GM12878 (cell line): Measurements from ENCODE around the gene CIPC. TPM values are rescaled to one million over a fixed set of nuclear protein-coding genes. Genes with fewer than 3 reads are reported as not detected.

Experiments
- ATF3 ChIP-seq: IDR thresholded peaks from 2 replicates; pipeline ENCODE4 v1.6.1; 2011; ENCODE audit warnings: low read depth, mild to moderate bottlenecking, low read length, moderate library complexity, borderline replicate concordance; ENCODE audit errors: extremely low read depth
- BCL3 ChIP-seq: IDR thresholded peaks from 2 replicates; pipeline ENCODE4 v1.6.1; 2011; ENCODE audit warnings: borderline replicate concordance, low read depth, mild to moderate bottlenecking, moderate library complexity, low read length; ENCODE audit not compliant: insufficient read depth, poor library complexity, severe bottlenecking
- CHD2 ChIP-seq: IDR thresholded peaks from 2 replicates; pipeline ENCODE4 v1.6.1; 2011; ENCODE audit warnings: low read depth, low read length, improper control_type of control experiment, borderline replicate concordance
- CREM ChIP-seq: IDR thresholded peaks from 2 replicates; pipeline ENCODE4 v1.6.1; 2014; ENCODE audit warnings: antibody characterized with exemption, low read depth
- EED ChIP-seq: sonication (generic); IDR thresholded peaks from 2 replicates; pipeline ENCODE4 v1.6.1; 2016; ENCODE audit warnings: antibody characterized with exemption, low read depth
- EGR1 ChIP-seq, 2 experiments: IDR thresholded peaks; 1 replicate in 1 of 2; 2 replicates in 1 of 2; pipeline ENCODE4 v1.6.1; 2011 to 2012; ENCODE audit warnings: low read depth in 2 of 2, low read length in 2 of 2, borderline replicate concordance in 1 of 2, mild to moderate bottlenecking in 1 of 2, moderate library complexity in 1 of 2
- ESRRA ChIP-seq: IDR thresholded peaks from 2 replicates; pipeline ENCODE4 v1.6.1; 2012; ENCODE audit warnings: mild to moderate bottlenecking, low read length, improper control_type of control experiment
- JUNB ChIP-seq: IDR thresholded peaks from 2 replicates; pipeline ENCODE4 v1.6.1; 2016; ENCODE audit warnings: antibody characterized with exemption, mild to moderate bottlenecking
- MTA3 ChIP-seq: IDR thresholded peaks from 2 replicates; pipeline ENCODE4 v1.6.1; 2012; ENCODE audit warnings: low read length, inconsistent platforms, borderline replicate concordance
- PAX8 ChIP-seq: fragments of 450-650 bp; IDR thresholded peaks from 2 replicates; pipeline ENCODE4 v1.6.1; 2017; ENCODE audit warnings: mild to moderate bottlenecking, moderate library complexity
- PBX3 ChIP-seq: IDR thresholded peaks from 2 replicates; pipeline ENCODE4 v1.6.1; 2011; ENCODE audit warnings: mild to moderate bottlenecking, low read depth, low read length, moderate library complexity; ENCODE audit not compliant: insufficient replicate concordance
- POLR2AphosphoS2 ChIP-seq: IDR thresholded peaks from 2 replicates; pipeline ENCODE4 v1.6.1; 2011; ENCODE audit warnings: low read depth, mild to moderate bottlenecking, low read length, improper control_type of control experiment, moderate library complexity
- RB1 ChIP-seq: fragments of 450-650 bp; formaldehyde crosslinking; IDR thresholded peaks from 2 replicates; pipeline ENCODE4 v1.6.1; 2017; ENCODE audit warnings: mild to moderate bottlenecking, borderline replicate concordance
- RELA ChIP-seq: fragments of 450-650 bp; IDR thresholded peaks from 2 replicates; pipeline ENCODE4 v1.8.0; 2014; ENCODE audit warnings: borderline replicate concordance; ENCODE audit not compliant: partially characterized antibody
- RFX5 ChIP-seq: IDR thresholded peaks from 2 replicates; pipeline ENCODE4 v1.6.1; 2011; ENCODE audit warnings: low read depth, low read length, improper control_type of control experiment
- SMAD5 ChIP-seq: IDR thresholded peaks from 2 replicates; pipeline ENCODE4 v1.6.1; 2016; ENCODE audit warnings: antibody characterized with exemption, low read depth
- SMARCA5 ChIP-seq: fragments of 450-650 bp; IDR thresholded peaks from 2 replicates; pipeline ENCODE4 v1.6.1; 2017; ENCODE audit warnings: mild to moderate bottlenecking
- SP1 ChIP-seq: IDR thresholded peaks from one replicate; pipeline ENCODE4 v1.6.1; 2011; ENCODE audit warnings: low read depth, low read length
- SRF ChIP-seq, 2 experiments: IDR thresholded peaks; 2 replicates each; pipeline ENCODE4 v1.6.1; 2011; ENCODE audit warnings: low read depth in 2 of 2, low read length in 2 of 2, mild to moderate bottlenecking in 1 of 2, moderate library complexity in 1 of 2
- TBL1XR1 ChIP-seq: IDR thresholded peaks from 2 replicates; pipeline ENCODE4 v1.6.1; 2012; ENCODE audit warnings: low read depth, low read length, improper control_type of control experiment
- ZNF24 ChIP-seq: fragments of 450-650 bp; IDR thresholded peaks from 2 replicates; pipeline ENCODE4 v1.6.1; 2017; ENCODE audit warnings: antibody characterized with exemption, mild to moderate bottlenecking
- polyA plus RNA-seq, 11 experiments: library from polyadenylated mRNA; depleted of rRNA in 4 of 11; unstranded in 6 of 11; stranded (reverse) in 5 of 11; fragments of >200 nt; fragmentation: Nextera tagmentation in 4 of 11; fragmentation: Illumina TruSeq in 1 of 11; extraction: Ambion mirVana in 4 of 11; extraction: Trizol in 1 of 11; gene quantifications; 1 replicate in 1 of 11; 2 replicates in 10 of 11; pipeline versions ENCODE4 v1.2.1 to v1.2.3, GENCODE V29; 2011 to 2016; ENCODE audit warnings: inconsistent platforms in 2 of 11, missing spikeins in 2 of 11, low read depth in 1 of 11
- total RNA-seq, 4 experiments: library from RNA; depleted of rRNA in 3 of 4; stranded (reverse); fragments of >200 nt in 3 of 4; fragmentation: Illumina TruSeq in 1 of 4; extraction: Trizol in 1 of 4; gene quantifications; 2 replicates each; pipeline versions ENCODE4 v1.2.1 to v1.2.3, GENCODE V29; 2013 to 2021
- TF ChIP-seq, protein P1 (sequence below): IDR thresholded peaks from 2 replicates; pipeline ENCODE4 v1.6.1; 2012; ENCODE audit warnings: low read depth, low read length, improper control_type of control experiment
- TF ChIP-seq, protein P2 (sequence below): fragments of 150-350 bp; IDR thresholded peaks from 2 replicates; pipeline ENCODE4 v1.6.1; 2016; ENCODE audit warnings: low read depth, low read length

The CIPC gene
- total and polyA plus RNA-seq, 10 of the 15 experiments (the other 5 are each of a cell fraction or from before 2014, with no cell fraction given): 5.6 to 29.5 (median 16.5) TPM

- TF ChIP-seq PBX3: no peak
- peak; percentile 93 for TF ChIP-seq CHD2
- TF ChIP-seq POLR2AphosphoS2: peak; percentile 72; the same call in 1 of the 2 replicates
- TF ChIP-seq RELA: peak; percentile 52
- TF ChIP-seq, protein P1, sequence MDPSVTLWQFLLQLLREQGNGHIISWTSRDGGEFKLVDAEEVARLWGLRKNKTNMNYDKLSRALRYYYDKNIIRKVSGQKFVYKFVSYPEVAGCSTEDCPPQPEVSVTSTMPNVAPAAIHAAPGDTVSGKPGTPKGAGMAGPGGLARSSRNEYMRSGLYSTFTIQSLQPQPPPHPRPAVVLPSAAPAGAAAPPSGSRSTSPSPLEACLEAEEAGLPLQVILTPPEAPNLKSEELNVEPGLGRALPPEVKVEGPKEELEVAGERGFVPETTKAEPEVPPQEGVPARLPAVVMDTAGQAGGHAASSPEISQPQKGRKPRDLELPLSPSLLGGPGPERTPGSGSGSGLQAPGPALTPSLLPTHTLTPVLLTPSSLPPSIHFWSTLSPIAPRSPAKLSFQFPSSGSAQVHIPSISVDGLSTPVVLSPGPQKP: peak; percentile 94
- TF ChIP-seq PAX8: no peak
- peak in 1 of 2 experiments; percentile 97; a peak in 2 of 3 replicates for TF ChIP-seq EGR1 (IDR thresholded peaks at IDR 0.05; ENCODE audit: borderline replicate concordance in 1 of 2, low read depth in 2 of 2, low read length in 2 of 2)
- peak; percentile 63; the same call in 1 of the 2 replicates for TF ChIP-seq RB1
- peak; percentile 50 for TF ChIP-seq BCL3
- TF ChIP-seq ATF3: peak; percentile 77; the same call in 1 of the 2 replicates
- no peak for TF ChIP-seq SMAD5
- peak; percentile 25; the same call in 1 of the 2 replicates for TF ChIP-seq RFX5
- peak; percentile 35; the same call in 1 of the 2 replicates for TF ChIP-seq TBL1XR1
- TF ChIP-seq EED: 0 out of 2 replicates have a peak, but pooled peaks have one; percentile 29
- no peak for TF ChIP-seq ESRRA
- TF ChIP-seq SRF (IDR thresholded peaks at IDR 0.05; ENCODE audit: low read depth in 2 of 2, low read length in 2 of 2): 0 out of 4 replicates have a peak, but pooled peaks of 1 of the 2 experiments have one; percentile 44
- TF ChIP-seq SP1: peak; percentile 58
- TF ChIP-seq, protein P2, sequence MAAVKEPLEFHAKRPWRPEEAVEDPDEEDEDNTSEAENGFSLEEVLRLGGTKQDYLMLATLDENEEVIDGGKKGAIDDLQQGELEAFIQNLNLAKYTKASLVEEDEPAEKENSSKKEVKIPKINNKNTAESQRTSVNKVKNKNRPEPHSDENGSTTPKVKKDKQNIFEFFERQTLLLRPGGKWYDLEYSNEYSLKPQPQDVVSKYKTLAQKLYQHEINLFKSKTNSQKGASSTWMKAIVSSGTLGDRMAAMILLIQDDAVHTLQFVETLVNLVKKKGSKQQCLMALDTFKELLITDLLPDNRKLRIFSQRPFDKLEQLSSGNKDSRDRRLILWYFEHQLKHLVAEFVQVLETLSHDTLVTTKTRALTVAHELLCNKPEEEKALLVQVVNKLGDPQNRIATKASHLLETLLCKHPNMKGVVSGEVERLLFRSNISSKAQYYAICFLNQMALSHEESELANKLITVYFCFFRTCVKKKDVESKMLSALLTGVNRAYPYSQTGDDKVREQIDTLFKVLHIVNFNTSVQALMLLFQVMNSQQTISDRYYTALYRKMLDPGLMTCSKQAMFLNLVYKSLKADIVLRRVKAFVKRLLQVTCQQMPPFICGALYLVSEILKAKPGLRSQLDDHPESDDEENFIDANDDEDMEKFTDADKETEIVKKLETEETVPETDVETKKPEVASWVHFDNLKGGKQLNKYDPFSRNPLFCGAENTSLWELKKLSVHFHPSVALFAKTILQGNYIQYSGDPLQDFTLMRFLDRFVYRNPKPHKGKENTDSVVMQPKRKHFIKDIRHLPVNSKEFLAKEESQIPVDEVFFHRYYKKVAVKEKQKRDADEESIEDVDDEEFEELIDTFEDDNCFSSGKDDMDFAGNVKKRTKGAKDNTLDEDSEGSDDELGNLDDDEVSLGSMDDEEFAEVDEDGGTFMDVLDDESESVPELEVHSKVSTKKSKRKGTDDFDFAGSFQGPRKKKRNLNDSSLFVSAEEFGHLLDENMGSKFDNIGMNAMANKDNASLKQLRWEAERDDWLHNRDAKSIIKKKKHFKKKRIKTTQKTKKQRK: no peak
- peak; percentile 86 for TF ChIP-seq SMARCA5
- TF ChIP-seq JUNB: no peak
- peak; percentile 83 for TF ChIP-seq CREM
- TF ChIP-seq MTA3: no peak
- no peak; the same call in 1 of the 2 replicates for TF ChIP-seq ZNF24
Measured at GRCh38 chr14:77097700-77098528, at the start of gene CIPC (continued).
